Cerebellar nuclear complex (tissue), 1 donor: Measurements from ENCODE around the gene YIPF5.

Source experiments
- DNase-seq, 2 experiments: peaks; one replicate each; lab custom pipeline; 2025; lab: John Stamatoyannopoulos, UW

YIPF5 gene

GRCh38 chr5:144170276-144171024 is at the start of gene YIPF5, which contains the start of gene KCTD16:
Gene YIPF5, minus strand, starts transcription at chr5:144170659. Its CDS starts 704 bp downstream, at chr5:144169955.
Gene KCTD16, plus strand, starts transcription at chr5:144170873.
- DNase-seq, result peak; percentile 94

GRCh38 chr5:144219869-144220268 is 49.4 kb upstream of the YIPF5 start:
- DNase-seq, result no peak

- no peak for DNase-seq
Observed at GRCh38 chr5:144210655-144211054, 40.2 kb upstream of the YIPF5 start.

- no peak for DNase-seq
Observed at GRCh38 chr5:144209361-144209760, 38.9 kb upstream of the YIPF5 start.

GRCh38 chr5:144207875-144208444 is 37.5 kb upstream of the YIPF5 start:
- no peak for DNase-seq

- DNase-seq, result no peak
Observed at GRCh38 chr5:144206141-144206540, 35.7 kb upstream of the YIPF5 start.

- no peak for DNase-seq
Observed at GRCh38 chr5:144205141-144205551, 34.7 kb upstream of the YIPF5 start.

GRCh38 chr5:144203750-144204596 is 33.5 kb upstream of the YIPF5 start:
- no peak for DNase-seq

GRCh38 chr5:144202726-144203125 is 32.3 kb upstream of the YIPF5 start:
- DNase-seq, result no peak

GRCh38 chr5:144202072-144202471 is 31.6 kb upstream of the YIPF5 start:
- DNase-seq, result no peak

GRCh38 chr5:144201588-144201987 is 31.1 kb upstream of the YIPF5 start:
- DNase-seq, result no peak

- no peak for DNase-seq
Observed at GRCh38 chr5:144198386-144198785, 27.9 kb upstream of the YIPF5 start.

GRCh38 chr5:144196612-144197011 is 26.2 kb upstream of the YIPF5 start:
- DNase-seq, result no peak

GRCh38 chr5:144195448-144195847 is 25.0 kb upstream of the YIPF5 start:
- no peak for DNase-seq

- no peak for DNase-seq
Observed at GRCh38 chr5:144194144-144194543, 23.7 kb upstream of the YIPF5 start.

- DNase-seq, result no peak
Observed at GRCh38 chr5:144192661-144193060, 22.2 kb upstream of the YIPF5 start.

- no peak for DNase-seq
Observed at GRCh38 chr5:144191998-144192397, 21.5 kb upstream of the YIPF5 start.

GRCh38 chr5:144191531-144191930 is 21.1 kb upstream of the YIPF5 start:
- DNase-seq, result no peak

- DNase-seq, result no peak
Observed at GRCh38 chr5:144189800-144190429, 19.5 kb upstream of the YIPF5 start.

- DNase-seq, result no peak
Observed at GRCh38 chr5:144187699-144188294, 17.3 kb upstream of the YIPF5 start.

GRCh38 chr5:144183254-144183889 is 12.9 kb upstream of the YIPF5 start:
- DNase-seq, result no peak
